ENCODE data around the gene UBA7. TPM values are rescaled to one million over a fixed set of nuclear protein-coding genes. Genes with fewer than 3 reads are reported as not detected.

UBA7 gene
- total RNA-seq, 4 donors from 2014 or later: 77.5 to 112 (median 94.0) TPM

- 82% methylated on average over 10 of the region's 13 CpGs; no CpG with 5 or more reads in 1 of the 2 donors for WGBS, 2 donors (ENCODE audit: low coverage in 1 of 2)
- TF ChIP-seq POLR2A (IDR thresholded peaks at IDR 0.05) (no peak), CTCF (IDR thresholded peaks at IDR 0.05) (no peak), POLR2AphosphoS5 (IDR thresholded peaks at IDR 0.05) (no peak), EP300 (IDR thresholded peaks at IDR 0.05; ENCODE audit: low read depth) (no peak)
- peaks cover 0 to 6% (median 0%) of the 10 kb centered on the region in 4 donors for H3K36me3 ChIP-seq
- no peak overlapping the region for H3K4me3 ChIP-seq
- no peak for DNase-seq
- in situ Hi-C loops (cut with MboI; ENCODE audit: low pct_ligation_motif_present in 1 of 4, low pct_unique_long_range_greater_than_20kb in 1 of 4, low sequenced_read_pairs in 3 of 4): no loop called here
- H3K9me3 ChIP-seq: no peaks in the 10 kb centered on the region
- intact Hi-C loops (cut with DNase I; ENCODE audit: low total_unique reads): no loop called here
- H3K27ac ChIP-seq: peak overlapping the region in 1 of 4 donors; percentile 31
- H3K27me3 ChIP-seq: no peaks in the 10 kb centered on the region
- peaks cover 2 to 37% (median 25%) of the 10 kb centered on the region in 4 donors for H3K4me1 ChIP-seq
Measured at GRCh38 chr3:49807431-49808114, 6.2 kb downstream of the UBA7 start.

GRCh38 chr3:49806850-49807249, 6.9 kb downstream of the UBA7 start:
- H3K27ac ChIP-seq: peak overlapping the region; percentile 46 to 83 (median 70)
- in situ Hi-C loops (cut with MboI; ENCODE audit: low pct_ligation_motif_present in 1 of 4, low pct_unique_long_range_greater_than_20kb in 1 of 4, low sequenced_read_pairs in 3 of 4) (no loop called here), intact Hi-C loops (cut with DNase I; ENCODE audit: low total_unique reads) (no loop called here)
- no peak for TF ChIP-seq CTCF (IDR thresholded peaks at IDR 0.05)
- no peak for DNase-seq
- H3K9me3 ChIP-seq: no peaks in the 10 kb centered on the region
- no peak overlapping the region for H3K4me3 ChIP-seq
- H3K27me3 ChIP-seq: no peaks in the 10 kb centered on the region
- peaks cover 0 to 6% (median 0%) of the 10 kb centered on the region in 4 donors for H3K36me3 ChIP-seq
- 79% methylated on average over 2 of the region's 2 CpGs; no CpG with 5 or more reads in 1 of the 2 donors for WGBS, 2 donors (ENCODE audit: low coverage in 1 of 2)
- H3K4me1 ChIP-seq: peaks cover 0 to 30% (median 24%) of the 10 kb centered on the region in 4 donors

- Histone ChIP-seq H3K27me3 (no peaks in the 10 kb centered on the region), H3K4me3 (no peak overlapping the region), H3K27ac (peak overlapping the region; percentile 46 to 83 (median 70)), H3K4me1 (peaks cover 0 to 30% (median 24%) of the 10 kb centered on the region in 4 donors), H3K9me3 (no peaks in the 10 kb centered on the region), H3K36me3 (peaks cover 0 to 6% (median 0%) of the 10 kb centered on the region in 4 donors)
- TF ChIP-seq POLR2A (IDR thresholded peaks at IDR 0.05) (no peak), EP300 (IDR thresholded peaks at IDR 0.05; ENCODE audit: low read depth) (no peak), POLR2AphosphoS5 (IDR thresholded peaks at IDR 0.05) (no peak), CTCF (IDR thresholded peaks at IDR 0.05) (no peak)
- intact Hi-C loops (cut with DNase I; ENCODE audit: low total_unique reads): no loop called here
- DNase-seq: peak; percentile 44
- 50% methylated on average over 10 of the region's 11 CpGs; no CpG with 5 or more reads in 1 of the 2 donors for WGBS, 2 donors (ENCODE audit: low coverage in 1 of 2)
- in situ Hi-C loops (cut with MboI; ENCODE audit: low pct_ligation_motif_present in 1 of 4, low pct_unique_long_range_greater_than_20kb in 1 of 4, low sequenced_read_pairs in 3 of 4): no loop called here
Measured at GRCh38 chr3:49805897-49806701, 7.7 kb downstream of the UBA7 start.

GRCh38 chr3:49805367-49805782, 8.4 kb downstream of the UBA7 start:
- Histone ChIP-seq H3K27ac (peak overlapping the region; percentile 46 to 99 (median 75)), H3K9me3 (no peaks in the 10 kb centered on the region), H3K36me3 (peaks cover 0 to 6% (median 0%) of the 10 kb centered on the region in 4 donors), H3K4me1 (peaks cover 0 to 30% (median 24%) of the 10 kb centered on the region in 4 donors), H3K4me3 (no peak overlapping the region), H3K27me3 (no peaks in the 10 kb centered on the region)
- TF ChIP-seq CTCF (IDR thresholded peaks at IDR 0.05) (no peak), POLR2A (IDR thresholded peaks at IDR 0.05) (no peak), POLR2AphosphoS5 (IDR thresholded peaks at IDR 0.05) (peak in 2 of 3 donors; percentile 8 to 39), EP300 (IDR thresholded peaks at IDR 0.05; ENCODE audit: low read depth) (no peak)
- intact Hi-C loops (cut with DNase I; ENCODE audit: low total_unique reads) (no loop called here), in situ Hi-C loops (cut with MboI; ENCODE audit: low pct_ligation_motif_present in 1 of 4, low pct_unique_long_range_greater_than_20kb in 1 of 4, low sequenced_read_pairs in 3 of 4) (no loop called here)
- peak; percentile 50 for DNase-seq
- whole genome bisulfite sequencing, 2 donors (ENCODE audit: low coverage in 1 of 2): 62% methylated on average over 3 of the region's 3 CpGs; no CpG with 5 or more reads in 1 of the 2 donors

Measured in transverse colon (tissue), 4 donors.